T-helper 1 cell treated with Interleukin-12 subunit alpha and Interleukin-12 subunit beta and Interleukin-4 antibody, amounts not matched to agents 30 μg/mL and 1 μg/mL, for 36 hours (primary cell): ENCODE measurements around the gene IFRD1.
"Not testable (repeated sequence)": the region's sequence is repeated elsewhere in the genome, so short reads cannot be mapped to it uniquely, and the experiment has no call there.

Experiments used
- H3K27ac Mint-ChIP-seq: one replicate; pipeline ENCODE4 v1.8.0; 2021; ENCODE audit warnings: mild to moderate bottlenecking, mixed read lengths
- H3K27me3 Mint-ChIP-seq: one replicate; pipeline ENCODE4 v1.8.0; 2021; ENCODE audit warnings: low read depth, mixed read lengths
- H3K36me3 Mint-ChIP-seq: one replicate; pipeline ENCODE4 v1.8.0; 2021; ENCODE audit warnings: low read depth, mixed read lengths
- H3K4me1 Mint-ChIP-seq: one replicate; pipeline ENCODE4 v1.8.0; 2021; ENCODE audit warnings: low read depth, mixed read lengths
- H3K4me3 Mint-ChIP-seq: one replicate; pipeline ENCODE4 v1.8.0; 2021; ENCODE audit warnings: mild to moderate bottlenecking, moderate library complexity, mixed read lengths
- H3K9me3 Mint-ChIP-seq: one replicate; pipeline ENCODE4 v1.8.0; 2021; ENCODE audit warnings: mixed read lengths

Gene IFRD1

DNA sequence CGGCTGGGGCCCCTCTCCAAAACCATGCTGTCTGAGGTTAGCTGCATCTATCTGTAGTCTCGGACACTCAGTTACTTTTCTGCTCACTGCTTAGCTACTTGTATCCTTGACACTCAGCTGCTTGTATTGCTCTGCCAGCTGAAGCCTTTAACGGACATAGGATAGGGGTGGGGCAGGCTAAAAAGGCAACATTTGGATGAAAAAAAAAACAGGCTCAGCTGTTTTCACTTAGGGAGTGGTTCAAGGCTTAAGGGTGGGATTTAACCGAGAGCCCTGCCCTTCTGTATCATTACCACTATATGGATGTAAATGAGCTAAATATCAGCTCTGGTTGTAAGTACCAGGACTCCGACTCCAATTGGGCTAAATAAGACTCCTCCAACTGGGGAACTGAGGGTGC lies 59.1 kb downstream of the IFRD1 start:
- H3K27me3 Mint-ChIP-seq, result no peaks in the 10 kb centered on the region

DNA sequence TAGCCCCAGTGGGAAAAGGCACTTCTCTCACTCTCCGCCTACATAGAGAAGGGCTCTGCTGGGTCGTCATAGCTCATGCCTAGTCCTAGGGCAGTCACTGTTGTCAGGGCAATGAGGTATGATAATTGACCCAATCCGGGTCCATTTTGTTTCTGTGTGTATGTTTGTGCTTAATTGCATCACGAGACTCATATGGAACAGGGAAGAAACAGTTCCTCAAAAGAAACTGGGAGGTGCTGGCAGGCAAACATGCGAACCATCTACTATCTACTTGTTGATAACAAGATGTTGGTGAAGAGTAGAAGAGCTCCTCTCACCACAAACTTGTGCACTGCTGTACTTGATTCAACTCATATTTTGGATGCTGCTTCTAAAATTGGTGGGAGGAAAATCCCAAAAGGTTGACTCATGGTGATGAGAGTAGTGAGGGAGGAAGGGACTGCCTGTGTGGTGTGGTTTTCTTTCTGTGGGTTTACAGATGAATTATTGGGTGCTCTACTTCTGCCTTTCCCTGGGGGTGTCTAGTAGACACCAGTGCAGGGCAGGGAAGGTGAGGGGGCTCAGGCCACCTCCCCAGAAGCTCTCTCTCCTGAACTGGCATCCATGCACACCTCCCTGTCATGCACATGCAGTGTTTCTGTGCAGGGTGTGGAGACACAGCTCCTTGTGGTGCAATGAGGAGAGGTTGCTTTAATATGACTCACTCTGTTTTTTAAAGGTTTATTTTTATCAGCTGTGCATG lies 59.9 kb downstream of the IFRD1 start:
- H3K4me3 Mint-ChIP-seq, result peak overlapping the region; percentile 2

More for the DNA sequence above, 59.1 kb downstream of the IFRD1 start:
- no peaks in the 10 kb centered on the region for H3K36me3 Mint-ChIP-seq
- no peak overlapping the region for H3K27ac Mint-ChIP-seq
- no peaks in the 10 kb centered on the region for H3K9me3 Mint-ChIP-seq
- no peak overlapping the region for H3K4me3 Mint-ChIP-seq
- peaks cover 15% of the 10 kb centered on the region for H3K4me1 Mint-ChIP-seq

DNA sequence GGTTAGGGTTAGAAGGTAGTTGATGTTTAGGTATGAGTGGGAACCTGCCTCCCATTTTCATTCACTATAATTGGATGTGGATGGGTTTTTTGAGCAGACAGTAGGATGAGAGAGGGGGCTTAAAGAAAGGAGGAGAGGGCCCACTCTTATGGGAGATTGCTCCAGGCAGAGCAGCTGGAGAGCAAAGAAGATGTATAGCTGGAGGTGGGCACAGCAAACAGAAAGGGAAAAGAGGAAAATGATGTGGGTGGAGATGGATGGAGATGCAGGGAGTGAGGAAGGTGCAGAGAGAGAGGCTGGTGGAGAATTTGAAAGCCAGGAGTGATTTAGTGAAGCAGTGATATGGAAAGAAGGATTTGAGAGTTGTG lies 60.5 kb downstream of the IFRD1 start:
- peaks cover 15% of the 10 kb centered on the region for H3K4me1 Mint-ChIP-seq
- no peak overlapping the region for H3K27ac Mint-ChIP-seq
- peak overlapping the region; percentile 0 for H3K4me3 Mint-ChIP-seq
- no peaks in the 10 kb centered on the region for H3K9me3 Mint-ChIP-seq
- H3K36me3 Mint-ChIP-seq, result no peaks in the 10 kb centered on the region
- H3K27me3 Mint-ChIP-seq, result no peaks in the 10 kb centered on the region

More for the DNA sequence above, 59.9 kb downstream of the IFRD1 start:
- Mint-ChIP-seq H3K9me3 (no peaks in the 10 kb centered on the region), H3K27ac (no peak overlapping the region), H3K4me1 (peaks cover 15% of the 10 kb centered on the region), H3K27me3 (no peaks in the 10 kb centered on the region), H3K36me3 (no peaks in the 10 kb centered on the region)

DNA sequence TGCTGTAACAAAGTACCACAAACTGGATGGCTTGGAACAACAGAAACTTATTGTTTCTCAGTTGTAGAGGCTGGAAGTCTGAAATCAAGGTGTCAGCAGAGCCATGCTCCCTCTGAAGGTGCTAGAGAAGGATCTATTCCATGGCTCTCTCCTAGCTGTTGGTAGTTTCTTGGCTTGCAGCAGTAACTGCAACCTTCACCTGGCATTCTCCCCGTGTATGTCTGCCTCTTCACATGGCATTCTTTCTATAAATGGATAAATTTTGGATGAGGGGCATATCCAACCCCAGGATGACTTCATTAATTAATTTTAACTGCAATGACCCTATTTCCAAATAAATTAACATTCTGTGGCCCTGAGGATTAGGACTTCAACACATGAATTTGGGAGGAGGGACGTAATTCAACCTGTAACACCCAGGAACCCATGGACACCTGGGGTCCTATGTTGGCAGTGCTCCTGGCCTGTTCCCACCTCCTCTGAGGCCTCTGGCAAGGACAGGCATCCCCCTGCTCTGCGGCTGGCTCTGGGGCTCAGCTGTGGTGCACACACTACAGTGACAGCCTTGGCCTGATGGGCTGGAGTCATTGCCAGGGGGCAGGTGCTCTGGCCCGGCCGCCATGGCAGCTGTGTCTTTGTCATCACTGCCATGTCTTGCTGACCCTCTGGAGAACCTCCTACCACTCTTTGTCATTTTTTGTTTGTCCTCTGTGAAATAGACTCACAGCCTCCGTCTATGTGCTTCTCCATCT lies 61.4 kb downstream of the IFRD1 start:
- peaks cover 15% of the 10 kb centered on the region for H3K4me1 Mint-ChIP-seq
- H3K27me3 Mint-ChIP-seq, result peaks cover 2% of the 10 kb centered on the region

DNA sequence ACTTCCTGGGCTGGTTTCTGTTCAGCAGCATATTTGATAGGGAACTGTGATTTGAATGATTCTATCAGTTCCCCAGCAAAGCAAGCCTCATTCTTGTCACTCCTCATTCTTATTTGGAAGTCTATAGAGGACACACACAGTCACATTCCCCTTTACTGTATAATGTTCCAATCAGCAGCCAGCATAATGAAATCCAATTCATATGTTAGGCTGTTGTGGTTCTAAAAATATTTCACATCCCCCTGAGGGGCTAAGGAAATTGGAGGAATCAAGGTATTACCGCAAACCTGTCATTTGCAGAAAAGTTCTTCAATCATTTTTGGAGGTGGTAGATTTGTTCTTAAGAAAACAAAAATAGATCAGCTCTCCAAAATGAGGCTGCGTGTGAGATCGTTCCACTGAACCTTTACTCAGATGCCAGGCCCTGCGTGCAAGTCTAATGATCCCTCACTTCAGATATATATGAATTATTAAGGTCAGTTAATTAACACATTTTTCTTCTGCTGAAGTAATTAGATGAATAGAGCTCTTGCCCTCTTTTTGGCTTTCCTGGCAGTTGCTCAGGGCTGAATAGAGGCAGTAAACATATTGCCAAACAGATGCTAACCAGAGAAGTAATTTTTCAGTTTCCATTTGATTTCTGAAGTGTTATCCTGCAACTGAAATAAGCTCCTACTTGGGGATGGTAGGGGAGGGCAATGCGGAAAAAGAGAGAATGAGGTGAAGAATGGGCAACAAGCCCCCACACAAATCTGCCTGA lies 62.4 kb downstream of the IFRD1 start:
- peaks cover 5% of the 10 kb centered on the region for H3K27me3 Mint-ChIP-seq
- H3K27ac Mint-ChIP-seq, result no peak overlapping the region
- H3K36me3 Mint-ChIP-seq, result no peaks in the 10 kb centered on the region
- H3K9me3 Mint-ChIP-seq, result no peaks in the 10 kb centered on the region
- peaks cover 15% of the 10 kb centered on the region for H3K4me1 Mint-ChIP-seq
- no peak overlapping the region for H3K4me3 Mint-ChIP-seq

More for the DNA sequence above, 61.4 kb downstream of the IFRD1 start:
- Mint-ChIP-seq H3K36me3 (no peaks in the 10 kb centered on the region), H3K27ac (no peak overlapping the region), H3K9me3 (no peaks in the 10 kb centered on the region), H3K4me3 (no peak overlapping the region)

DNA sequence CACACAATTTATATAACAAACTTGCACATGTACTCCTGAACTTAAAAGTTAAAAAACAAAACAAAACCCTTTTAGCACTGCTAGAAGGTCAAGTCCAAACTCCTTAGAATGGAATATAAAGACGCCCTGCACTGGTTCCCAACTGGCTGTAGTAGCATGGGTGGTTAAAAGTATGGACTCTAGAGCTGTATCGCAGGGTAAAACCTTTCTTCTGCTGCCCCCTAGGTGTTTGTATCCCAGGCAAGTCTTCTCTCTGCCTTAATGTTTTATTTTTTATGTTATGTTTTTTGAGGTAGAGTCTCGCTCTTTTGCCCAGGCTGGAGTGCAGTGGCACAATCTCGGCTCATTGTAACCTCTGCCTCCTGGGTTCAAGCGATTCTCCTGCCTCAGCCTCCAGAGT lies 65.7 kb downstream of the IFRD1 start:
- Mint-ChIP-seq H3K4me1 (peaks cover 2% of the 10 kb centered on the region), H3K27me3 (peaks cover 5% of the 10 kb centered on the region), H3K4me3 (no peak overlapping the region), H3K9me3 (no peaks in the 10 kb centered on the region), H3K36me3 (no peaks in the 10 kb centered on the region), H3K27ac (no peak overlapping the region)

DNA sequence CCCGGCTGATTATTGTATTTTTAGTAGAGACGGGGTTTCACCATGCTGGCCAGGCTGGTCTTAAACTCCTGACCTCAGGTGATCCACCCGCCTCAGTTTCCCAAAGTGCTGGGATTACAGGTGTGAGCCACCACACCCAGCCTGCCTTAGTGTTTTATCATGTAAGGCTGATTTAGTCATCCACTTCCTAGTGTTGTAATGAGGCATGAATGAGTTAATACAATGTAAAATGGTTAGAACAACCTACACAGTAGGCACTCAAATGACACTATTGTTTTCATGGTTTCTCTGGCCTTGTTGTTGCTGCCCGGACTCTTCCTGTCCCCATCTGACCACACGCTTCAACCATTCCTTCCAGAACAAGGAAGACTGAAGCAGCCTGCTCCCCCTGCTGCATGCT lies 66.2 kb downstream of the IFRD1 start:
- not testable (repeated sequence) for H3K9me3 Mint-ChIP-seq, H3K4me3 Mint-ChIP-seq, H3K27ac Mint-ChIP-seq

DNA sequence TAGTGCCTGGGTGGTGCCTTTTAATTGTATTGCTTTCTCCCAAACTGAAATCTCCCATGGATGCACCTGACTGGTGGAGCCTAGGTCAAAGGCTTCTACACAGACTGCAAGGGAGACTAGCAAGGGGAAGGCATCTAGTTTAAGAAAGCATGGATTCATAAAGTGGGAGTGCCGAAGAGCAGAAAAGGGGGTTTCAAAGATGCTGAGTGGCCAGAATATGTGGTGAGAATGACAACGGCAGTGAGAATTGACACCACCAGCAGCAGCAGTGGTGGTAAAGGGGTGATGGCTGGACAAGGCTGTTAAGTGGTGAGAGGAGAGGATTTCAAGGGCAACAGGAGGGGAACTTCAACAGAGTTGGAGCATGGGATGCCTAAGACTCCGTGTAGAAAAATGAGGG lies 67.2 kb downstream of the IFRD1 start:
- H3K9me3 Mint-ChIP-seq, result no peaks in the 10 kb centered on the region
- no peaks in the 10 kb centered on the region for H3K4me1 Mint-ChIP-seq
- no peak overlapping the region for H3K4me3 Mint-ChIP-seq
- H3K27me3 Mint-ChIP-seq, result peaks cover 7% of the 10 kb centered on the region
- H3K27ac Mint-ChIP-seq, result no peak overlapping the region
- H3K36me3 Mint-ChIP-seq, result no peaks in the 10 kb centered on the region

More for the DNA sequence above, 66.2 kb downstream of the IFRD1 start:
- H3K27me3 Mint-ChIP-seq, H3K4me1 Mint-ChIP-seq, H3K36me3 Mint-ChIP-seq: not testable (repeated sequence)

DNA sequence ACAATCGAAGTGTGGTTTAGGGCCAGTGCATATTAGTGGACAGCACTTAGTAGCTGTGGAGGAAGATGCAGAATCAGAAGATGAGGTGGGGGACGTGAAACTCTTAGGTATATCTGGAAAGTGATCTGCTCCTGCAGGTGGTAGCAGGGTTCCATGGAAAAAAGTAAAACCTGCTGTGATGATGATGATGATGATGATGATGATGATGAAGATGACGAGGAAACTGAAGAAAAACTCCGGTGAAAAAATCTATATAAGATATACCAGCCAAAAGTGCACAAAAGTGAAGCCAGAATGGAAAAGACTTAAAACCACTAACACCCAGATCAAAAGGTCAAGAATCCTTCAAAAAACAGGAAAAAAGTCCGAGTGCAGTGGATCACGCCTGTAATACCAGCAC lies 70.5 kb downstream of the IFRD1 start:
- Mint-ChIP-seq H3K9me3 (no peaks in the 10 kb centered on the region), H3K4me1 (no peaks in the 10 kb centered on the region), H3K27me3 (peaks cover 11% of the 10 kb centered on the region), H3K36me3 (no peaks in the 10 kb centered on the region), H3K4me3 (no peak overlapping the region), H3K27ac (no peak overlapping the region)

DNA sequence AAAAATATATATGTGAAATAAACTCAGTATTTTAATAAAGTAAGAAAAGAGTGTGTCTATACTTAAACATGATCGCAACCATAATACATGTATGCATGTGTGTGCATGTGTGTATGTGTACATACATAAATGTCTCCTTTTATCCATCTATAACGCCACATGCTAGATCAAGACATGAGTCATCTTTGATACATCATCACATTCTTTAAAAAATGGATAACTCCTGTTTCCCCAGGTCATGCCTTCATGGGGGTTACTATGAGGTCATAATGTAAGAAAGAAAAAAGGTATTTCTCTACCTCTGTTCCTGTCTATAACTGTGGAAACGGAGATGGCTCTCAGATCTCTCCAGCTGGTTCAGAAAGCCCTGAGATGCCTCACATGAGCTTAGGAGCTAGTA lies 71.7 kb downstream of the IFRD1 start:
- Mint-ChIP-seq H3K9me3 (no peaks in the 10 kb centered on the region), H3K36me3 (no peaks in the 10 kb centered on the region)

DNA sequence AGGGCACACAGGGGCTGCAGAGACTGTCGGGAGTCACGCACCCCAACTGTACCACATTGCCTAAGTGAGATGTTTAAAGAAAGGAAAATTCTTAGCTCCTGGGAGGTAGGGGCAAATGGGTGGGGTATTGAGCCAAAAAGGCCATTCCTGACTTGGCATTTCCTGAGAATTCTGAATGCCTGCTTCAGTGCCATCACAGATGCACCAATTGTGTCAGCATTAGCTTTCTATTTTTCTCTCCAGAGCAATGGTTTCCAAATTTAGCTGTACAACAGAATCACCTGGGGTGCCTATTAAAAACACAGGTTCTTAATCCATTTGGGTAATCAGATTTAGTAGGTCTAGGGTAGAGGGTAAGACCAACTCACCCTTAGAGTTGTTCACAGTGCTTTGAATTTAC lies 73.6 kb downstream of the IFRD1 start:
- Mint-ChIP-seq H3K9me3 (no peaks in the 10 kb centered on the region), H3K27ac (no peak overlapping the region), H3K4me1 (no peaks in the 10 kb centered on the region), H3K36me3 (no peaks in the 10 kb centered on the region), H3K27me3 (peaks cover 6% of the 10 kb centered on the region), H3K4me3 (no peak overlapping the region)

More for the DNA sequence above, 71.7 kb downstream of the IFRD1 start:
- Mint-ChIP-seq H3K27me3 (peaks cover 6% of the 10 kb centered on the region), H3K4me1 (no peaks in the 10 kb centered on the region), H3K27ac (no peak overlapping the region), H3K4me3 (no peak overlapping the region)
